T-cell (primary cell): ENCODE data around the gene NEBL. TPM values are rescaled to one million over a fixed set of nuclear protein-coding genes. Genes with fewer than 3 reads are reported as not detected.

Experiments
- ATAC-seq, 4 experiments: fragments of 200-7000 bp in 3 of 4; fragments of 150-1000 bp in 1 of 4; cut with Tn5 transposase; replicated peaks in 1 of 4; 1 replicate in 3 of 4; 2 replicates in 1 of 4; pipeline ENCODE4 v1.10.0; 2021; ENCODE audit warnings: moderate library complexity in 3 of 4, mild to moderate bottlenecking in 2 of 4, moderate number of reproducible peaks in 1 of 4
- CTCF ChIA-PET, 2 donors: fragments of 300-600 bp; sonication (Branson Sonifier 250); formaldehyde crosslinking; loops; one replicate each; lab custom pipeline; 2022; ENCODE audit warnings: antibody characterized with exemption in 2 of 2; lab: Charles Lee
- POLR2A ChIA-PET, 2 donors: fragments of 300-600 bp; sonication (Branson Sonifier 250); formaldehyde crosslinking; loops; one replicate each; lab custom pipeline; 2022; ENCODE audit warnings: antibody characterized with exemption in 2 of 2; lab: Charles Lee
- DNase-seq, 35 experiments: peaks; one replicate each; pipeline versions ENCODE4 v3.0.0 to v3.0.0-alpha.2; 2013 to 2023
- H3K27ac ChIP-seq: one replicate; pipeline ENCODE4 v1.5.1; 2013; ENCODE audit warnings: low read length
- H3K27me3 ChIP-seq, 2 experiments: replicated peaks in 1 of 2; 1 replicate in 1 of 2; 2 replicates in 1 of 2; pipeline versions ENCODE4 v1.6.1 to v1.7.0; 2013; ENCODE audit warnings: low read length in 1 of 2, mixed read lengths in 1 of 2; ENCODE audit not compliant: control insufficient read depth in 2 of 2, insufficient read depth in 2 of 2; ENCODE audit errors: extremely low read depth in 1 of 2
- H3K36me3 ChIP-seq, 2 donors: 1 replicate in 1 of 2; 2 replicates in 1 of 2; pipeline versions ENCODE4 v1.6.1 to v1.7.0; 2013; ENCODE audit warnings: low read length in 1 of 2; ENCODE audit not compliant: control insufficient read depth in 2 of 2, insufficient read depth in 1 of 2; ENCODE audit errors: extremely low read depth in 1 of 2
- H3K4me1 ChIP-seq, 2 experiments: 1 replicate in 1 of 2; 2 replicates in 1 of 2; pipeline versions ENCODE4 v1.6.1 to v1.7.0; 2013; ENCODE audit warnings: low read length in 2 of 2, mixed read lengths in 1 of 2; ENCODE audit not compliant: insufficient read depth in 2 of 2, control insufficient read depth in 1 of 2; ENCODE audit errors: extremely low read depth in 1 of 2
- H3K4me3 ChIP-seq, 2 donors: 1 replicate in 1 of 2; 2 replicates in 1 of 2; pipeline versions ENCODE4 v1.5.1 to v1.7.0; 2013; ENCODE audit warnings: mild to moderate bottlenecking in 2 of 2, low read length in 1 of 2, moderate library complexity in 1 of 2; ENCODE audit not compliant: control insufficient read depth in 1 of 2; ENCODE audit errors: extremely low read depth in 1 of 2
- H3K9me3 ChIP-seq: 2 replicates; pipeline ENCODE4 v1.7.0; 2013
- H3K27ac Mint-ChIP-seq, 2 donors: one replicate each; pipeline ENCODE4 v1.8.0; 2020 to 2021; ENCODE audit warnings: mild to moderate bottlenecking in 2 of 2, mixed read lengths in 2 of 2
- H3K27me3 Mint-ChIP-seq, 2 donors: one replicate each; pipeline ENCODE4 v1.8.0; 2021 to 2022; ENCODE audit warnings: mixed read lengths in 2 of 2
- H3K36me3 Mint-ChIP-seq: one replicate; pipeline ENCODE4 v1.8.0; 2021; ENCODE audit warnings: mixed read lengths
- H3K4me1 Mint-ChIP-seq, 3 donors: one replicate each; pipeline ENCODE4 v1.8.0; 2020 to 2022; ENCODE audit warnings: mixed read lengths in 3 of 3, mild to moderate bottlenecking in 1 of 3
- H3K4me3 Mint-ChIP-seq, 3 donors: one replicate each; pipeline ENCODE4 v1.8.0; 2020 to 2022; ENCODE audit warnings: mild to moderate bottlenecking in 3 of 3, mixed read lengths in 3 of 3, moderate library complexity in 3 of 3
- H3K9me3 Mint-ChIP-seq, 3 donors: one replicate each; pipeline ENCODE4 v1.8.0; 2020 to 2022; ENCODE audit warnings: mixed read lengths in 3 of 3
- WGBS: methylation state at CpG from one replicate; pipeline ENCODE4 v1.1.5; 2013; ENCODE audit warnings: missing lambda C conversion rate; ENCODE audit not compliant: insufficient coverage; 5-methylcytosine and 5-hydroxymethylcytosine counted together
- total RNA-seq, 35 experiments: library from RNA in 6 of 35; stranded (reverse) in 6 of 35; fragments of 120-200 nt in 1 of 35; gene quantifications; one replicate each; pipeline versions ENCODE4 v1.2.1 to v1.2.4 and lab custom pipeline; 2013 to 2026

NEBL gene
- total RNA-seq, 5 donors from 2014 or later (not counting 1 experiment from before 2014, with no cell fraction given): 0.41 to 1.4 (median 0.62) TPM

- CTCF ChIA-PET: no interaction called here
Measured at GRCh38 chr10:20922451-20922850, 25.3 kb upstream of the NEBL start.

DNA sequence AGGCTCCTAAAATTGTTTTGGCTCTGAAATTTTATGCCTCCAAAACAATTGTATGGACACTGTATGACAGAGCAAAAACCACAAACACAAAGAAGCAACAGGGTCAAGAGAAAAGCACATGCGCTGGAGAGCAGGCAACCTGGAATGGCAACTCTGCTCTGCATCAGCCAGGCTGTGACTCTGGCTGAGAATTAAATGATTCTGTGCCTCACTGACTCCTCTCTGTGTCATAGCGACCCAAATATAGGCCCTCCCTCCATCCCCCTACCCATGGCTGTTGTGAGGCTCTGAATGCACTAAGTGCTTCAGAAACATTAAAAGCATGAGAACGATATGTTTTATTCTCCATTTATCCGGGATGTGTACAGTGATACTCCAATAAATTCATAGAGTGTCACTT, 24.9 kb upstream of the NEBL start:
- Mint-ChIP-seq H3K27ac (no peak overlapping the region), H3K27me3 (peaks cover 1 to 3% of the 10 kb centered on the region in 2 donors), H3K4me1 (no peaks in the 10 kb centered on the region), H3K9me3 (no peaks in the 10 kb centered on the region), H3K4me3 (no peak overlapping the region), H3K36me3 (no peaks in the 10 kb centered on the region)
- DNase-seq (no peak), ATAC-seq (no peak)
- no peaks in the 10 kb centered on the region for H3K4me1 ChIP-seq
- H3K4me3 ChIP-seq: no peak overlapping the region
- ChIA-PET POLR2A (no interaction called here), CTCF (no interaction called here)
- H3K9me3 ChIP-seq: no peaks in the 10 kb centered on the region
- no peaks in the 10 kb centered on the region for H3K27me3 ChIP-seq
- 86% methylated on average over 3 of the region's 4 CpGs for WGBS
- H3K36me3 ChIP-seq: no peaks in the 10 kb centered on the region
- H3K27ac ChIP-seq: no peak overlapping the region

More at GRCh38 chr10:20922451-20922850, 25.3 kb upstream of the NEBL start:
- H3K4me3 ChIP-seq: no peak overlapping the region
- DNase-seq (no peak), ATAC-seq (no peak)
- H3K36me3 ChIP-seq: no peaks in the 10 kb centered on the region
- H3K9me3 ChIP-seq: no peaks in the 10 kb centered on the region
- no peak overlapping the region for H3K4me3 Mint-ChIP-seq
- H3K9me3 Mint-ChIP-seq: no peaks in the 10 kb centered on the region
- H3K27me3 Mint-ChIP-seq: peaks cover 1 to 3% of the 10 kb centered on the region in 2 donors
- no peaks in the 10 kb centered on the region for H3K4me1 ChIP-seq
- POLR2A ChIA-PET: no interaction called here
- H3K27ac ChIP-seq: no peak overlapping the region
- no peak overlapping the region for H3K27ac Mint-ChIP-seq
- WGBS: 93% methylated on average over 2 of the region's 5 CpGs
- H3K36me3 Mint-ChIP-seq: no peaks in the 10 kb centered on the region
- no peaks in the 10 kb centered on the region for H3K27me3 ChIP-seq
- H3K4me1 Mint-ChIP-seq: no peaks in the 10 kb centered on the region

DNA sequence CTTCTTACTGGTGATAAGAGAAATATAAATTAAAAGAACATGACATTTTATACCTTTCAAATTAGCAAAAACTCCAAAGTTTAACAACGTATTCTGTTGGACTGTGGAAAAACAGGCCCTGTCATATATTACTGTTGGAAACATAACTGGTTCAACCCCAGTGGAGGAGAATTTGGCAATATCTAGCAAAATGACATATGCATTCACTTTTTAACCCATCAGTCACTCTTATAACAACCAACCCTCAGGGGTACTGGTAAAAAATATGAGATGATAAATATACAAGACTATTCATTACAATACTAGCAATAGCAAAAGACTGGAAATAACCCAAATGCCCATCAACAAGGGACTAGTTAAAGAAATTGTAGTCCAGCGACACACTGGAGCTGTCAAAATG, 22.9 kb upstream of the NEBL start:
- ATAC-seq (no peak), DNase-seq (no peak)
- no peaks in the 10 kb centered on the region for H3K27me3 ChIP-seq
- H3K36me3 ChIP-seq: no peaks in the 10 kb centered on the region
- H3K27ac Mint-ChIP-seq: no peak overlapping the region
- H3K9me3 ChIP-seq: no peaks in the 10 kb centered on the region
- no peak overlapping the region for H3K27ac ChIP-seq
- POLR2A ChIA-PET: no interaction called here
- no peak overlapping the region for H3K4me3 ChIP-seq
- peaks cover 0 to 4% (median 0%) of the 10 kb centered on the region in 3 donors for H3K9me3 Mint-ChIP-seq
- H3K4me1 Mint-ChIP-seq: no peaks in the 10 kb centered on the region
- no peak overlapping the region for H3K4me3 Mint-ChIP-seq
- H3K36me3 Mint-ChIP-seq: no peaks in the 10 kb centered on the region
- CTCF ChIA-PET: no interaction called here
- WGBS: no CpG with 5 or more reads among the region's 2 CpGs
- H3K27me3 Mint-ChIP-seq: peaks cover 3 to 5% of the 10 kb centered on the region in 2 donors
- no peaks in the 10 kb centered on the region for H3K4me1 ChIP-seq

DNA sequence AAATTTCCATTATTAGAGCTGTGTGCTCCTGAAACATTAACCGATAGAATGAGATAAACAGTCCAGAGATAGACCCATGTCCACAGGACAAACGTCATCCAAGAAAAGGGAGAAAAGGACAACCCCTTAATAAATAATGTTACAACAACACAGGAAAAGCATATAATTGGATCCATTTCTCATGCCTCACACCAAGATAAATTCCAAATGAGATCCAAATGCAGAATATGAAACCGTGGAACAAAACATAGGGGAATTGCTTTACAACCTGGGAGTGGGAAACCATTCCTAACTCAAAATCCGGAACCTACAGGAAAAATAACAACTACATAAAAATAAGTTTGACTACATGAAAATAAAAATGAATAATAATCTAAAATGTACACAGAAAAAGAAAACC, 22.4 kb upstream of the NEBL start:
- Histone ChIP-seq H3K27ac (no peak overlapping the region), H3K4me1 (no peaks in the 10 kb centered on the region), H3K36me3 (no peaks in the 10 kb centered on the region), H3K9me3 (no peaks in the 10 kb centered on the region), H3K4me3 (no peak overlapping the region), H3K27me3 (no peaks in the 10 kb centered on the region)
- Mint-ChIP-seq H3K9me3 (peaks cover 0 to 4% (median 0%) of the 10 kb centered on the region in 3 donors), H3K27ac (no peak overlapping the region), H3K27me3 (peaks cover 3 to 5% of the 10 kb centered on the region in 2 donors), H3K4me3 (no peak overlapping the region), H3K4me1 (no peaks in the 10 kb centered on the region), H3K36me3 (no peaks in the 10 kb centered on the region)
- POLR2A ChIA-PET: no interaction called here
- CTCF ChIA-PET: no interaction called here
- ATAC-seq (no peak), DNase-seq (no peak)
- no CpG with 5 or more reads among the region's 4 CpGs for WGBS

GRCh38 chr10:20916976-20917375, 19.9 kb upstream of the NEBL start:
- H3K4me1 Mint-ChIP-seq: no peaks in the 10 kb centered on the region
- no peaks in the 10 kb centered on the region for H3K36me3 Mint-ChIP-seq
- Histone ChIP-seq H3K36me3 (no peaks in the 10 kb centered on the region), H3K4me1 (no peaks in the 10 kb centered on the region), H3K9me3 (no peaks in the 10 kb centered on the region), H3K4me3 (no peak overlapping the region), H3K27ac (no peak overlapping the region), H3K27me3 (no peaks in the 10 kb centered on the region)
- ChIA-PET POLR2A (no interaction called here), CTCF (no interaction called here)
- peaks cover 0 to 5% of the 10 kb centered on the region in 2 donors for H3K27me3 Mint-ChIP-seq
- WGBS: no CpG with 5 or more reads among the region's 1 CpG
- peaks cover 0 to 4% (median 0%) of the 10 kb centered on the region in 3 donors for H3K9me3 Mint-ChIP-seq
- no peak for ATAC-seq
- DNase-seq: no peak
- H3K4me3 Mint-ChIP-seq: no peak overlapping the region
- H3K27ac Mint-ChIP-seq: no peak overlapping the region

GRCh38 chr10:20912969-20913368, 15.9 kb upstream of the NEBL start:
- POLR2A ChIA-PET: no interaction called here
- H3K4me1 ChIP-seq: no peaks in the 10 kb centered on the region
- no peaks in the 10 kb centered on the region for H3K27me3 ChIP-seq
- WGBS: no CpG with 5 or more reads among the region's 1 CpG
- CTCF ChIA-PET: no interaction called here
- H3K27ac ChIP-seq: no peak overlapping the region
- Mint-ChIP-seq H3K27me3 (peaks cover 0 to 4% of the 10 kb centered on the region in 2 donors), H3K4me3 (no peak overlapping the region), H3K9me3 (peaks cover 0 to 4% (median 0%) of the 10 kb centered on the region in 3 donors), H3K4me1 (no peaks in the 10 kb centered on the region), H3K27ac (no peak overlapping the region), H3K36me3 (no peaks in the 10 kb centered on the region)
- ATAC-seq: no peak
- DNase-seq: no peak
- H3K36me3 ChIP-seq: no peaks in the 10 kb centered on the region
- H3K4me3 ChIP-seq: no peak overlapping the region
- H3K9me3 ChIP-seq: no peaks in the 10 kb centered on the region

DNA sequence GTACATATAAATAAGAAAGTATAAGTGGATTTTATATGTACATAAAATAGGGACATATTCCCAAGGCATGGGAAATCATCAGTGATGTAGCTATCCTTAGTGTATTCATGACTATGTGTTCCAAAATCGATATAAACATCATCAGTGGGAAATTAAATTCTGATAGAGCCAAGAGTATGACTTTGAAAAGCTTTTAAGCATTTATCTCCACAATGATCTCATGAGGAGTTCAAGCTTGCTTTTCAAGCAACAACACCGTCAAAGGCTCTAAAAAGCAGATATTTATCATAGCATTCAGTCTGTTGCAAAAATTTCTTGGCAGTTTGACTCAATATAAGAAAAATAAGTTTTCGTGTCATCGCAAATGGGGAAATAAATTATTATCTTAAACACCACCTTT, 14.5 kb upstream of the NEBL start:
- ChIA-PET CTCF (no interaction called here), POLR2A (no interaction called here)
- no peak for DNase-seq

More for the DNA sequence above, 14.5 kb upstream of the NEBL start:
- Histone ChIP-seq H3K9me3 (no peaks in the 10 kb centered on the region), H3K4me1 (no peaks in the 10 kb centered on the region), H3K27me3 (no peaks in the 10 kb centered on the region), H3K4me3 (no peak overlapping the region), H3K27ac (no peak overlapping the region), H3K36me3 (no peaks in the 10 kb centered on the region)
- Mint-ChIP-seq H3K27me3 (peaks cover 0 to 4% of the 10 kb centered on the region in 2 donors), H3K27ac (no peak overlapping the region), H3K36me3 (no peaks in the 10 kb centered on the region), H3K4me3 (no peak overlapping the region), H3K9me3 (peaks cover 0 to 4% (median 0%) of the 10 kb centered on the region in 3 donors), H3K4me1 (no peaks in the 10 kb centered on the region)
- ATAC-seq: no peak
- WGBS: no CpG with 5 or more reads among the region's 4 CpGs
